NCI-H2029 (cell line): ENCODE data around the gene LY6G5B.

Experiments used
- DNase-seq: peaks from one replicate; lab custom pipeline; 2025; lab: John Stamatoyannopoulos, UW

LY6G5B gene

DNA sequence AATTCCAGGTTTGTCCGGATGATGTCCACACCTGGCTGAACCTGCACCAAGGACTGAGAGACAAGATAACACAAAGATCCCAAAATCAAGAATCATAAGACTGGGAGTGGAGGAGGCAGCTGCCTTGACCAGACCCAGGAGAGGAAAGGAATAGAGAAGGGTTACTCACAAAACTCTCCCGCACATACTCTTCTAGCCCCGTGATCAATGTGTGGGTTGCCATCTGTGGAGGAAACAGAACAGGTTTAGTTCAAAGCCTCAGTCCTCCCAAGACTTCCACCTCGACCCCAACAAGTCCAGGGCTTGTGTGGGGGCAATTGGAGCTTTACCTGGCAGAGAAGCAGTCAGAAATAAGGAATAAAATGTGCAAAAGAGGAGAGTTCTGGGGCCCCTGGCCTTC lies 28.4 kb upstream of the LY6G5B start:
- DNase-seq, result no peak

DNA sequence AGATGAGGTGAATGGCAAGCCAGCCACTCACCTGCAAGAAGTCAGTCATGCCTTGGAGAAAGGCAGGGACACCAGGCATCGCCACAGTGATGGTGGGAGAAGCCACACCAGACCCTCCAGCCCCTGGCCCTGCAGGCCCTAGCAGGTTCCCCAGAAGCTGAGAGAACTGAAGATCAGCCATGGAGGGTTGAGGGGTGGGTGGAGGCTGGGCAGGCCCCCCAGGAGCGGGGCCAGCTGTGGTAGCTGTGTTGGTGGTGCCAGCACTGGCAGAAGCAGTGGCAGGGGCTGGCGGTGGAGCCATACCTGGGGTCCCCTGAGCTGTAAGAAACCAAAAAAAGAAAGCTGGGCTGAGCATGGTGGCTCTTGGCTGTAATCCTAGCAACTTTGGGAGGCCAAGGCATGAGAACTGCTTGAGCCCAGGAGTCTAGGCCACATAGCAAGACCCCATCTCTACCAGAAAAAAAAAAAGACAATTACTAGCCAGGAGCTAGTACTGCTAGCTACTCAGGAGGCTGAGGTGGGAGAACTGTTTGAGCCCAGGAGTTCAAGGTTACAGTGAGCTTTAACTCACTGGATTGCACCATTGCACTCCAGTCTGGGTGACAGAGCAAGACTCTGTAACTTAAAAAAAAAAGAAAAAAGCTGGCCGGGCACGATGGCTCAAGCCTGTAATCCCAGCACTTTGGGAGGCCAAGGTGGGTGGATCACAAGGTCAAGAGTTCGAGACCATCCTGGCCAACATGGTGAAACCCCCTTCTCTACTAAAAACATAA lies 26.8 kb upstream of the LY6G5B start:
- DNase-seq, result no peak

- DNase-seq, result no peak
These were observed 25.8 kb upstream of the LY6G5B start for GRCh38 chr6:31643818-31644454.

DNA sequence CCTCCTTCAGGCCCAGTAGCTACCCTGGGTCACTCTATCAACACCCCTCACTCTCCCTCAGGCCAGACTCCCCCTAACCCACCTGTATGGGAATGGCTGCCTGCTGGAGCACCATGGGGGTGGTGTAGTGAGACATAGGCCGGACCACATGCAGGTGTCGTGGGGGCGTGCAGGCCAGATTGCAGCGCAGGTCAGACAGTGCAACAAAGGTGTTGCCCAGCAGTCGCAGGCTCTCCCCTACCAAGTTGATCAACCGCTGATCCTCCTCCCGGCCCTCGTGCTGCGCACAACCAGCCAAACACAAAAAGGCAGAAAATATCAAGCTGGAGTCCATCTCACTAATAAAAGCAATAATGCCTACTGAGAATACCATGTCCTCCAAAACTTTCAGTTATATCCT lies 24.5 kb upstream of the LY6G5B start:
- no peak for DNase-seq

- peak; percentile 69 for DNase-seq
These were observed 18.1 kb upstream of the LY6G5B start for GRCh38 chr6:31651602-31652191.

DNA sequence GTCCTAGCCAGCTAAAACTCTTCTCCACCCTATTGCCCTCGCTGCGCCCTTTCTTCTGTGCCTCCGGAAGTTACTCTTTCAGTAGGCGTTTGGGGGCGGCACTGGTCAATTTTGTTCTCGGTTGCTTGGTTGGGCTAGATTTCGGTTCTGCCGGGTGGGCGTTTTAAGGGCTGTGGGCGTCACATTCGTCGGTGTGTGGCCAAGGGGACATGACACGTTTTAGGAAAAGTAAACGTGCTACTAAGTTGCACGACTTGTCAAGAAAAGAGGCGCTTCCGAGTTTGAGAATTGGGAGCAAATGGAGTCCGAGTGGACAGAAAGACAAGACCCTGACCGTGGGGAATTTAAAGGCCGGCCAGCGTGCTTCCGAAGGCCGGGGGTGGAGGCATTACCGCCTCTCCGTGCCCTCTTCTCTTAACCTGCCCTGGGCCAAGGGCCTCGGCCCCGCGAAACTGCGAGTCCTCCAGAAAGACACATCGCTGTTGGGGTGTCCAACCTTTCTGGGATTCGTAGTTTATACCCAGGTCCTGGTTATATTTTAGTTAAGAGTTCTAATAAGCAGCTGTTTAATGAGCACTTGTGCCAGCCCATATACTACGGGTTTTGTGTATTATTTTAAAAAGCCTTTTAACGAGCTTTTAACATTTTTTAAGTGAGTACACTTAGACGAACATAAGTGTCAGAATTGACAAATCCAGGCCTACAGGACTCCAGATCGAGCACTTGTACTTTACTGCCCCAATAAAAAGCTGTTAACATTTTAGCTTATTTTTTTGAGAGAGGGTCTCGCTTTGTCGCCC lies 16.7 kb upstream of the LY6G5B start:
- peak; percentile 95 for DNase-seq

GRCh38 chr6:31654574-31655348 lies 15.0 kb upstream of the LY6G5B start:
- DNase-seq, result no peak

- no peak for DNase-seq
These were observed 14.2 kb upstream of the LY6G5B start, which contains the start of gene APOM for GRCh38 chr6:31655349-31656237. APOM (plus strand) TSS chr6:31655894; CDS start chr6:31655967, 73 bp downstream.

GRCh38 chr6:31657406-31658157 lies 12.2 kb upstream of the LY6G5B start:
- DNase-seq, result no peak

- DNase-seq, result no peak
These were observed 11.6 kb upstream of the LY6G5B start for GRCh38 chr6:31658158-31658688.

DNA sequence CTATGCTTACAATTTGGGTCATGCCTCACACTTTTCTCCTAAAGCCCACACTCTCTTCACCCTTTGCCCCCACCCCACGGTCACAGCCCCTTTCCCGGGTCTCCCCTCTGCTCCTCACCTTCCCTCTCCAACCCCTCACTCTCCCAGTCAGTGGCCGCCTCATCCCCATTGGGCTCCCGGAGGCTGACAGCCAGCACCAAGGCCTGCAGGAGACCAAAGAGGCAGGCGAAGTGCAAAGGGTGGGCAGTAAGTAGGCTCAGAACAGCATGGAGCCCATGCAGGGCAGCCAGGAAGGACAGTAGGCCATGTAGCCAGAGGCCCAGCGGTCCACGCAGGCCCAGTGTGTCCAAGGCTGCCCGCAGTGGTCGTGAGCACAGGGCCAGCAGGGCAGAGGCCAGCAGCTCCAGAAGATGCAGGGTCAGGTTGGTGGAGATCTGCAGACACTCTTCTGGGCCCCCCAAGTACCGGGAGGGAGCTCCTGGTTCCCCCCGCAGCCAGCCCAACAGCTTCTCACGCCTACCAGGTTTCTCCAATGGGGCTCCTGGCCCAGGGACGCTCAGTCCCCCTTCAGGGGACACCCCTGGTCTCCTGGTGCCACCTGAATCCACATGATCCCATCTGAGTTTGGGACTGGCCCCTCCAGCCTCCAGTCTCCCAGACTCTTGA lies 10.7 kb upstream of the LY6G5B start:
- DNase-seq, result no peak

GRCh38 chr6:31659649-31660380 lies 10.0 kb upstream of the LY6G5B start:
- no peak for DNase-seq

GRCh38 chr6:31660381-31661261 lies 9.2 kb upstream of the LY6G5B start, which contains the start of gene C6orf47:
C6orf47 (minus strand) TSS chr6:31660778; CDS start chr6:31659947, 831 bp downstream.
- peak; percentile 67 for DNase-seq

GRCh38 chr6:31661262-31662123 lies 8.3 kb upstream of the LY6G5B start:
- no peak for DNase-seq

- DNase-seq, result no peak
These were observed 7.6 kb upstream of the LY6G5B start for GRCh38 chr6:31662124-31662723.
